Thyroid gland (tissue), 4 donors: ENCODE measurements around the gene NFATC2.

Experiments used
- POLR2A ChIP-seq, 2 donors: fragments of 450-650 bp; IDR thresholded peaks; one replicate each; pipeline ENCODE4 v1.6.1; 2017; ENCODE audit warnings: antibody characterized with exemption in 2 of 2, mild to moderate bottlenecking in 2 of 2, moderate library complexity in 1 of 2
- TF ChIP-seq, protein P1 (sequence below), 6 experiments: fragments of 200-600 bp in 3 of 6; fragments of 450-650 bp in 3 of 6; sonication (generic) in 3 of 6; IDR thresholded peaks; one replicate each; pipeline ENCODE4 v1.5.1; 2016 to 2019; ENCODE audit warnings: antibody characterized with exemption in 6 of 6, mild to moderate bottlenecking in 2 of 6, inconsistent platforms in 1 of 6, moderate library complexity in 1 of 6

DNA sequence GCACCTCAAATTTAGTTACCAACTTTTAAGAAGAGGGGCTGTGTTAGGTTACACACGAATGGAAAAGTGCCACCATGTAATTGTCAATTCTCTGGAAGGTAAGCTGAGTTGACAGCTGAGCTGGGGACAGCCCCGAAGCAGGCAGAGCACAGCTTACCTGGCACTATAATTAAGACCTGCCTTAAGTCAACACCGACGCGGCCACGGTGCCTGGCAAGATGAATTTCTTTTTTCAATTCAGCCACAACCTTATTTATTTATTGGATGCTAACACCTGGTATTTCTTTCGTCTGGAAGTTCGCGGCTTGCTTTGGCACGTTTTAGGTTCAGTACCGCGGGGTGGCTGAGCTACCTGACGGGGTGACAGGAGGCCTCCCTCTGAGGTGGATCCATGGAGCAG is 40.6 kb upstream of the NFATC2 start:
- TF ChIP-seq, protein P1, sequence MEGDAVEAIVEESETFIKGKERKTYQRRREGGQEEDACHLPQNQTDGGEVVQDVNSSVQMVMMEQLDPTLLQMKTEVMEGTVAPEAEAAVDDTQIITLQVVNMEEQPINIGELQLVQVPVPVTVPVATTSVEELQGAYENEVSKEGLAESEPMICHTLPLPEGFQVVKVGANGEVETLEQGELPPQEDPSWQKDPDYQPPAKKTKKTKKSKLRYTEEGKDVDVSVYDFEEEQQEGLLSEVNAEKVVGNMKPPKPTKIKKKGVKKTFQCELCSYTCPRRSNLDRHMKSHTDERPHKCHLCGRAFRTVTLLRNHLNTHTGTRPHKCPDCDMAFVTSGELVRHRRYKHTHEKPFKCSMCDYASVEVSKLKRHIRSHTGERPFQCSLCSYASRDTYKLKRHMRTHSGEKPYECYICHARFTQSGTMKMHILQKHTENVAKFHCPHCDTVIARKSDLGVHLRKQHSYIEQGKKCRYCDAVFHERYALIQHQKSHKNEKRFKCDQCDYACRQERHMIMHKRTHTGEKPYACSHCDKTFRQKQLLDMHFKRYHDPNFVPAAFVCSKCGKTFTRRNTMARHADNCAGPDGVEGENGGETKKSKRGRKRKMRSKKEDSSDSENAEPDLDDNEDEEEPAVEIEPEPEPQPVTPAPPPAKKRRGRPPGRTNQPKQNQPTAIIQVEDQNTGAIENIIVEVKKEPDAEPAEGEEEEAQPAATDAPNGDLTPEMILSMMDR (IDR thresholded peaks at IDR 0.05): no peak
- no peak for TF ChIP-seq POLR2A (IDR thresholded peaks at IDR 0.05)
